DMS 273 (cell line): ENCODE results near the gene EFCAB6.
A peak's percentile ranks its signal among the peaks of the same experiment; 100 is the strongest.

Experiments
- DNase-seq: peaks from one replicate; lab custom pipeline; 2025; ENCODE audit not compliant: unreplicated experiment; lab: John Stamatoyannopoulos, UW

The EFCAB6 gene

DNA sequence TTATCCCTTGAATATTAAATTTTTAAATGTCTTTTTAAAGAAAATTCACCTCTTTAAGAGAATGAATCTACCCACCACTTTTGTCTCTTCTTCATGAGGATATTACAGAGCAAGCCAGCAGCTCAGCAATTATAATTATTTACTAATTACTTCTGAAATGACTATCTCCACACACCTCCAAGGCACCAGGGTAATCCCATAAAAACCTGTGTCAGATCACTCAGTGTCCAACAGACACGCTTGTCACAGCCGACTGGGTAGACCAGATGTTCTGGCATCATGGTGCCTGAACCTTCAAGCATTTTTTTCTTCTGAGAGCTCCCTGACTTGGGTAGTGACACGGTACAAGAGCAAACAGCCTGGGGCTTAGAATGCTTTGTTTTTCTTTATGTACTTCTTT, 61.4 kb downstream of the EFCAB6 start:
- DNase-seq: peak; percentile 9

DNA sequence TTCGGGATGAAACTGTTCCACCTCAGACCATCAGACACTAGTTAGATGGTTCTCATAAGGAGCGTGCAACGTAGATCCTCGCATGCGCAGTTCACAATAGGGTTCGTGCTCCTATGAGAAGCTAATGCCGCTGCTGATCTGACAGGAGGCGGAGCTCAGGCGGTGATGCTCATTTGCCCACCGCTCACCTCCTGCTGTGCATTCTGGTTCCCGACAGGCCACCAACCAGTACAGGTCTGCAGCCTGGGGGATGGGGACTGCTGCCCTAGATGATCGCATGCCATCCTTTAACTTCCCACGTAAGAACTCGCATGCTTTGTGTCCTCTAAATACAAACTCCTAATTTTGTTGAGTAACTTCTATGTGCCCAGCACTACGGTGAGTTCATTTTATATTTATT, 62.6 kb downstream of the EFCAB6 start:
- no peak for DNase-seq

DNA sequence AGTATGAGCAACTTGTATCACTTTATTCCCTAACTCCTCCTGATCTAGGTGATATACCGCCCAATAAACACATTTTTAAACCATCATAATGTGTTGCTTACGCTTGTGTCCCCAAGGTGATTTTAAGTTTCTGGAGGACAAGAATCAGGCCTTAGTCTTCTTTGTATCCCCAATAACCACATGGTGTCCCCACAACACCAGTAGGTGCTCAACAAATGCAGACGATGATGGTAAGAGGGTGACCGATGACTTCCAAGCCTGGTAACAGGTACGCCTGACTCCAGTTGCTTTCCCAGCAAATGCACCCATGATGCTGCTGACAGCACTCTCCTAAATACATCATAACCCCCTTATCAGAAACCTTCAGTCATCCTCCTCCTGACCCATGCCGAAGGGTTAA, 64.2 kb downstream of the EFCAB6 start:
- DNase-seq: no peak

DNA sequence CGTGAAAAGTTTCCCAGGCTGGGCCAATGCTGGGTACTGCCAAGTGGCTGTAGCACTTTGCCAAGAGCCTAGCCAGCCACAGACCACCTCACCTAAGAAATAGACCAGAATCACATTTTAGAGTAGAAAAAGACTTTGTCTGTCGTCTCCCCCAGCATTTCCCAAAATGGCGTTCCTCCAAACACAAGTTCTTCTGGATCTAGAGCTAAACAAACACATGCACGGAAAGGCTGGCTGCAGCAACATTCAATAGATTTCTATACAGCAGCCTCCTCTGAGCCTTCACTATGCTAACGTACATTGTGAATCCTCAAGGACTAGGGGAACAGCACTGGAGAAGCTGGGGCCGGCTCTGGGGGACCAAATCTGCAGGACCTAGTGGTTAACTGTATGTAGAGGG, 65.0 kb downstream of the EFCAB6 start:
- DNase-seq: no peak

DNA sequence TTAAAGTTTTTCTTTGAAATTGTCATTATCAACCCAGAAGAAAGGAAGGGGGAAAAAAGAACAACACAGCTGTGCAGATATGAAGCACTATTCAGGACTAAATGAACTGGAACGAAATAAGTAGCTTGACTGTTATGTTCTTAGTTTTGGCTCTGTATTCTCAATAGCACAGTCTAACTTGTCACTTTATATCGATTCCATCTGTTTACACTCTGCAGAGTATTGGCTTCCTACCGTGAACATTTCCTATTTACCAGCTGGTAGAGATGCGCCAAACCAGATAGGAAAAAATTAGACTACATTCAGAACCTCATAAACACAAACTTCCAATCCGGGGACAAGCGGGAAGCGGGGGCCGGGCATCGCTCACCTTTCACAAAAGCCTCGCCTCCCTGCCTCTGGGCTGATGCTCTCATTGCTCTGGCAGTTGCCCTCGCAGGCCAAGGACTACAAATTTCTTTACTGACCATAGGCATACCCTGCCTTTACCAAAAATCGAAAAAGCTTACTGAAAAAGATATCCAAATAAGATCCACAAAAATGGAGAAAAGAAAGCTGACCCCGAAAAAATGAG, 66.2 kb downstream of the EFCAB6 start:
- DNase-seq: no peak

DNA sequence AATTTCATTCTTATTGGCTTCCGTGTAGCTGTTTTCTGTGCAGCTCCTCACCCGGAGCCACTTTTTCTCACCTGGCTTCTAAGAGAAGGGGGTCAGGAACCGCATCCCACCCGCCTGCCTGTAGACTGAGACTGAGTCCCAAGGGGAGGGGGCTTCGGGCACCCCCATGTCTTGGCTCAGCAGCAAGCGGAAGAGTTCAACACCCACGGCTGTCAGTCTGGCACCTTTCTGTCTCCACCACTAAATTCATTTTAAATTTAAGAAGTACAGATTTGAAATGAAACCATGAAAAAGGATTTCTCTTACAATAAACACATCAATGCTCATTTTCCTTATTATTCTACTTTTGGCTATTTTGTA, 66.7 kb downstream of the EFCAB6 start:
- DNase-seq: no peak

DNA sequence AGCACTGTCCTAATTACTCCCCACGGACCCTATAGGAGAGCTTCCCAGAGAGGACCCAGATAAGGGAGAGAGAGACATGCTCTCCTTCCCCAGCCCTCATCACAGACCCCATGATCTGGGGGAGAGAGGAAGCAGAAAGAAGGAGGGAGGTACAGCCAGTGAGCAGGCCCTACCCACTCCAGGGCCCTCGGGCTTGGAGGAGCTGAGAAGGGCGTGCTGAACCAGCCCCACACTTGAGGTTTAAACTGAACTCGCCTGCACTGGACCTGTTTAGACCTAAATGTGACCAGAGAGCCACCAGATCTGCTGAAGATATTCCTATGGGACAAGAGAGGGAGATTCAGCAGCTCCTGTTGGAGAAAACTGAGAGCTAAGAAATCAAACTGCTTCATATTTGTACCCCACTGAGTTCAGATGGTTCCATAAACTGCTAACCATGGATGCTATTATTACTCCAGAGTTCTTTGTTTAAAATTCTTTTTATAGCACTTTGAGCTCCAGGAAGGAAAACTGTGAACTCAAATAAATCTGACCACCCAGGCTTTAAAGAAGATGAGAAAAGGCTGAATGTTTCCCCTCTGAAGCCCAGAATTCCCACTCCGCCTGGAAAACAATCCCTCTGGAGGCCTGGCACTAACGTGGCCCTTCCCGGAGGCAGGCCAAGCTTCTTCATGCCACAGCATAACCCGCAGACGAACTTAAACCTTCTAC, 67.2 kb downstream of the EFCAB6 start:
- DNase-seq: no peak

DNA sequence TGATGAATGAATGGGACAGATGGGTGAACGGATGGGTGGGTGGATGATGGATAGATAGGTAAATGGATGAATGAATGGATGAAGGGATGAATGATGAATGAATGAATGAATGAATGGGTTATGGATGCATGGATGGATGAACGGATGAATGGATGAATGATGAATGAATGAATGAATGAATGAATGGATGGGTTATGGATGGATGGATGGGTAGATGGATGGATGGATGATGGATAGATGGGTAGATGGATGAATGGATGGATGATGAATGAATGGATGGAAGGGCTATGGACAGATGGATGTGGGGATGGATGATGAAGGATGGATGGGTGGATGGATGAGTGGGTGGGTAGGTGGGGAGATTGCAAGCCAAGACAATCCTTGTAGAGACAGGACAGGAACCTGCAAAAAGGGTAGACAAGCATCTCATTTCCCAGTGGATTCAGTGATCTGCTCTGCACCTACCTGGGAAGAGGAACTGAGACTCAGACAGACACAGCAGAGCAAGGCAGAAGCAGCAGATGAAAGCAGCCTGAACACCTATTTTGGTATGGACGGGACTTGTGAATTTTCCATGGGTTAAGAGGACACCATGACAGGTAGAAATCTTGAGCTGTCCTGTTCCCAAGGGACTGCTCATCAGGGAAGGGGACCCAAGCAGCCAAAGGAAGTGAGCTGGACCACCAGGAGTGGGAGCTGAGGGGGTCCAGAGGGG, 68.0 kb downstream of the EFCAB6 start:
- DNase-seq: no peak

DNA sequence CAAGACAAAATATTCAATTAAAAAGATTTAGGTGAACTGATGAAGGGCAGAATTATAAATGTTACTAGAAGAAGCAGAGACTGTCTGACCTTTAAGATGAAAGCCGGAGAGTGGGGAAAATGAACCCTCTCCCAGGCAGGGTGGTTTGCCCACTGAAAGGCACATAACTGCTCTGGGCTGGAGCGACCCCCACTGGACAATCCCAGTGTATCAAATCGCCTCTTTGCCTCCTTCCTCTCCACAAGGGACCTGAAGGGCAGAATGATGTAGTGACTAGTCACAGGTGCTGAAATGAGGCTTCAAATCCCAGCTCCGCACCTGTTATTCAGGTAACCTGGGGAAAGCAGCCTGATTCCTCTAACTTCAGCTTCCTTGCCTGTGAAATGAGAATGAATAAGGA, 69.0 kb downstream of the EFCAB6 start:
- DNase-seq: peak; percentile 4

DNA sequence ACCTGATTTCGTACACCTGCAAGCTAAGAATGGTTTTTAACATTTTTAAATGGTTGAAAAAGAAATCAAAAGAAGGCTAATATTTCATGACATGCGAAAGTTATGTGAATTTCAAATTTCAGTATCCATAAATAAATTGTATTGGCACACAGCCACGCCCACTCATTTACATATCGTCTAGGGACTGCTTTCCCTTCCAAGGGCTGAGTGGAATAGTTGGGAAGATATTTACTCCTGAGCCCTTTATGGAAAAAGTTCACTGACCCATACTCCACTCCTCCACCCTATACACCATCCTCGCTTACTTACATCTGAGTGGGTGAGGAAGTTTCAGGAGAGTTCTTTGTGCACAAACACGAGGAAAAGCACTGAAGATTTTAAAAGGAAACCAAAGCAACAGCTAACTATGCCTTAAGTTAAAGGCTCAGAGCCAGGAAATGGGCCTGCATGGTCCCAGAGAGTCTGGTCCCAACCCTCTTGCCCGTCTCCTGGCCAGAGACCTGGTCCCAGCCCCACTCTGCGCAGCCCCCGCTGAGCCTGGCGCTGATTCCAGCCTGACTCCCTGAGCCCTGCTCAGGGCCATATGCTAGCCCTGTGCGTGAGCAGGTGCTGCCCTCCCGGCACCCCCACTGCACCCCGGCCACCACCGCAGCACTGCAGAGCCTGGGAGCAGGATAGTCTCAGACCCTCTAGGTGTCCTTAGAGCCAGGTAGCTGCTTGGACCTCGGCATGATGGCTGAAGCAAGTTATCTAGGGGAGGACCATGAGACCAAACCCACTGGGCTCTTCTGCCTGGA, 69.8 kb downstream of the EFCAB6 start:
- DNase-seq: no peak

DNA sequence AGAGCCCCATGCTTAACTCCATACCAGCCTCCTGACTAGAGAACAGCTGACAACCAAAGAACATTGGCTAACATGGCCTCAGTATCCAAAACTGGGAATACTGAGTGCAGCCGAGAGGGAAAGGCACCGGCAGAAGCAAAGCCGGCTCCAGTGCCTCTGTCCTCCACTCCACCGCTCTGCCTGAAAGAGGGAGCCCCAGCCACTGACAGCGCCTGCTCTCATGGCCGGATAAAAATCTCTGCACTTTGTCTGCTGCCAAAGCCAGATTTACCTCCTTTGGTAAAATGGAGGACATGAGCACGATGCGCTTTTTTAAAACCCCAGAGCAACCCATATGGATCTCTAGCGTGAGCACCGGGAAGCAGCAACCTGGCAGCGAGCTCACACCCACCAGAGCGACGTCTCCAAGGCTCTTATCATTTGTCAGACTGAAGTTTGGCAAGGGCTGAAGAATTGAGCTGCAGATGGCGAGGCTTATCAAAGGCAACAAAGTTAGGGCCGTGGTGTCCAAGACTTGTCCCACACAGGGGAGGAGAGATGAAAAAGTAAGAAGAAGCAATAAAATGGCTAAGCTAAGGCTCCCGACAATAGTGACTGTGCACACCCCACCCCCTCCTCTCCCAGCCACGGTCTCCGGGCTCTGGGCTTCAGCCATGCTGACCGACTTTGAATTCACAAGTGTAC, 71.4 kb downstream of the EFCAB6 start:
- peak; percentile 22 for DNase-seq

DNA sequence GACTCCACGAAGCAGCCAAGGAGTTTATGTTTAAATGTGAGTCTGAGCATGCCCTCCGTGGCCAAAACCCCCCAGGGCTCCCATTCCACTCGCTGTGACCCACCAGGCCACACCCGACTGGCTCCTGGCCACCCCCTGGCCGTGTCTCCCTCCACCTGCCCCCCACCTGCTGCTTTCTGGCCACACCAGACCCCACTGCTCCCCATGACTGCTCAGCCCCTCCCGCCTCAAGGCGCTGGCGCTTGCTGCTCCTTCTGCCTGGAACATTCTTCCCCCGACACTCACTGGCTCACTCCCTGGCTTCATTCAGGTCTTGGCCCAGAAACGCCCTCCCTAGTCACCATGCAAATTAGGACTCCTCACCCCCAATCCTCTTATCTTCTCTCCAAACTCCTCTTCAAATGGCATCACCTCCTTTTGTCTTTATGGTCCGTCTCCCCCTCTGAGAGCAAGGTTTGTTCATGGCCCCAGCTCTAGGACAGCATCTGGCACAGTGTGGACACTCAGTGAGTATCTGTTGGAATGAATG, 72.2 kb downstream of the EFCAB6 start:
- DNase-seq: no peak

DNA sequence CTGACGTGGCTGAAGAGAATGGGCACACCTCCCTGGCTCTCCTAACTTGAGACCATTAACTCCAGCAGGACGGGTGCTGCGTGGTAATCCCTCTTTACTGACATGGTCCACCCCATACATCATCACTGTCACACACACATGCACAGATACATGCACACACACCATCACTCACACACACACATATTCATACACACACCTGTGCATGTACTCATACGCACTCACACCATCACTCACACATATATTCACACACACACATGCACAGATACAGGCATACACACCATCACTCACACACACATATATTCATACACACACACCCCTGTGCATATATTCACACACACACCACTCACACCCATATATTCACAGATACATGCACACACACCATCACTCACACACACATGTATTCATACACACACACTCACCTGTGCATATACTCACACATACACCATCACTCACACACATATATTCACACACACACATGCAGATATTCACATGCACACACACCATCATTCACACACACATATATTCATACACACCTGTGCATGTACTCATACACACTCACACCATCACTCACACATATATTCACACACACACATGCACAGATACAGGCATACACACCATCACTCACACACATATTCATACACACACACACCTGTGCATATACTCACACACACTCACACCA, 74.8 kb downstream of the EFCAB6 start:
- DNase-seq: no peak

DNA sequence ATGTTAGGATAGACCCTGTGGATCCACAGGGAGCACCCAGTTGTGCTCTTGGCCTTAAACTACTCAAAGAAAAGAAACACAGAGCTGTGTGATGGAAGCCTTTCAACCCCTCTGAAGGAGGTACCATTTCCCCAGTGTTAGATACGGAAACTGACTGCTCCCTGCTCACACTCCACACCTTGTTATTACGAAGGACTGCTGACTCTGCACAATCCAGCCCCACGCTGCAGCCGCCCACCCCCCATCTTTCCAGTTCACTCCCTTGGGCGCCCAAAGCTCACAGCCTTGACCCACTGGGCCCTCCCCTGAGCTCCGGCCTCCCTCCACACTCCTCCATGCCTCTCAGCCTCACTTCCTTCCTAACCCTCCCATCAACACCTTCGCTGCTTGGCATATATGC, 75.5 kb downstream of the EFCAB6 start:
- no peak for DNase-seq

DNA sequence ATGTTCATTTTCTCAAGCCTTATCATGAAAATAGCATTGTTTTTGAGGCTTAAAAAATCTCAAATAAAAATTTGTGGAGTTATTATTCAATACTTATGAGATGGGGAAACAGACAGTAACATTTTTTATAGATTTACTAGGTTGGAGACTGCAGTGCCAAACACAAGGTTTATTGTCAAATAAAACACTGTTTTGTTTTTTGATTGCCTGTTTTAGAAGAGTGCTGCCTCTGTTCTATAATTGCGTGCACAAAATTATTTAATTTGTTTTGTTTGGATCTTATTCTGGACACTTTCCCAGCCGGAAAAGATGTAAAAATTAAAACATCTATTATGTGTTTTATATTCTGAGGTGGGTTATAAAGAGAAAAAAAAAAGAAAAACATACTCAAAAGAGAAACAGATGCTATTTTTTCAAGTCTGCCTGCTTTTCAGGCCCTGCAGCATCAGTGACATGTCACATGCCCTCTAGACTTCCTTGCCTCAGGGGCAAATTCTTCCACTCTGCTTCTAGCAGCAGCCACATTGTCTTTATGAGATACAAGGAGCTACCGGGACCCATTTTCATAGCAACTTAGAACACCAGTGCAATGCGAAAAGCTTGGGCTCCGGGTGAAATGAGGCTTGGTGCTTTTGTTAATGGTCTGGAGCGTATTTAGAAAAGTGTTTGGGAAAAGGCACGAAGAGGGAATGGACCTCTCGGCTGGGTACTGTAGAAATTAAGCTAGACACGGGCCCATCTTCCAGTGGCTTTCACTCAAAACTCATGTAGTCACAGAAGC, 77.5 kb downstream of the EFCAB6 start:
- DNase-seq: no peak

DNA sequence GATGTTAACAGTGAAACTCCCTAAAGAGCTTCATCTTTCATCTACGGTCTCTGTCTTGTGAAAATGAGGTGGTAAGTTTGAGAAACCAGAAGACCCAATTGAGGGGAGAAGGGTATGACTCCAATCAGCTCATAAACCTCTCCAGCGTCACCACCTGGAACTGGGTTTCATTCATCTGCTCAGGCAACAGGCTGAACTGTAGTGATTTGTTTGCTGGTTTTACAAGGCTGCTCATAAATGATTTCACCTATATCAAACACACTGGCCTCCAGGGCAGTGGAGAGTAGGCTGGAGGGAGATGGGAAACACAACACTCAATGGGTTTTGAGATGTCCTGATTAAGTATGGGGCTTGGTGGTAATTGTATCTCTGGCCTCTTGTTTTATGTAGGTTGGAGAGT, 79.0 kb downstream of the EFCAB6 start:
- no peak for DNase-seq

DNA sequence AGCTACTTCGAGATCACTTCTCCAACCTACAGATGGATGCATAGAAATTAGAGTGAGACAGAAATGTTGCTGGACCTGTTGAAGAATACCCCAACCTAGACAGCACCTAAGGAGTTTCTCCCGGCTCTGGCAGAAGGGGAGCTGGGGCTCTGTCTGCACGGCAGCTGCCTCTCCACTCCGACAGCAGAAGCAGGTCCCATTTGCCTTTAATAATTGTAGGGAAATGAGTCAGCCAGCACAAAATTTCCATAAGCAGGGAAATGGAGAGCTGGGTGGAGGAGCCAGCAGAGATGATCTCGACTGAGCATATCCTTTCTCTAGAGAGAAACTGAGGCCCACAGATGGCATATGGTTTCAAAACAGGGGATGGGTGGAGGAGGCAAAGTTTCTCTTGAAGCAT, 80.1 kb downstream of the EFCAB6 start:
- no peak for DNase-seq

DNA sequence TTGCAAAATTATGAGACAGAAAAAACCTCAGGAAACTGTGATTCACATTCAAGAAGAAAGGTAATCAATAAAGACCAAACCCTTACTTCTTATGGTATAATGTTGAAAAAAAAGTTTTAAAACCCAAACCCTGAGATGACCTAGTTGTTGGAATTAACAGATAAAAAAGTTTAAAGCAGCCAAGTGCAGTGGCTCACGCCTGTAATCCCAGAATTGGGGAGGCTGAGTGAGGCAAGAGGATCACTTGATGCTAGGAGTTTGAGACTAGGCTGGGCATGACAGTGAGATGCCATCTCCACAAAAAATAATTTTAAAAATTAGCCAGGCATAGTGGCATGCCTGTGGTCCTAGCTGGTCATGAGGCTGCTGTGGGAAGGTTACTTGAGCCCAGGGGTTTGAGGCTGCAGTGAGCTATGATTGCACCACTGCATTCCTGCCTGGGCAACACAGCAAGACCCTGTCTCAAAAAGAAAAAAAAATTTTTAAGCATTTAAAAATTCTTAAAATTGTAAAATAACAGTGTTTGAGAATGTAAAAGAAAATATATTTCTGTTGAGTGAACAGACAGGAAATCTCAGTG, 85.1 kb downstream of the EFCAB6 start:
- no peak for DNase-seq

DNA sequence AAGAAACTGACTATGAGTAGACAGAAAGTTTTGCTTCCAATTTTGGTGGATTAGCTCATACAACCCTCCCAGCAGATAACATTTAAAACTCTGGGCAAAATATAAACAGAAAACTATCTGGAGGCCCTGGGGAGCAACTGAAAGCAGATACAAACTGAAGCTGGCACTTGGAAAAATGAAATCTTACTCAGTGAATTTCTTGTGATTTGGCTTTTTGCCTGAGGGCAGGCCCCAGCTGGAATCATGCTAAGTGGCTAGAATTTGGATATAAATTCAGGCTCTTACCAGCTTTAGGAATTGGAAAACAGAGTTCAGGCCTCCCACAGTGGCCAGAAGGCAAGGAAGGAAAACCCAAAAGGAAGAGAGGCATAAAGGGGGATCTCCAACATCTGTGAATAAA, 85.8 kb downstream of the EFCAB6 start:
- no peak for DNase-seq
